ENCODE measurements around the gene RAP2A. TPM values are rescaled to one million over a fixed set of nuclear protein-coding genes. Genes with fewer than 3 reads are reported as not detected.

RAP2A gene
- total RNA-seq, 4 donors from 2014 or later: 10.6 to 16.0 (median 12.7) TPM

GRCh38 chr13:97430296-97430695, 3.7 kb upstream of the RAP2A start:
- Histone ChIP-seq H3K4me3 (no peak overlapping the region), H3K4me1 (peaks cover 9% of the 10 kb centered on the region), H3K27me3 (no peaks in the 10 kb centered on the region), H3K9me3 (no peaks in the 10 kb centered on the region), H3K27ac (no peak overlapping the region), H3K36me3 (no peaks in the 10 kb centered on the region)
- DNase-seq (ENCODE audit: low spot score in 2 of 2): no peak
- WGBS: 75% methylated on average over 4 of the region's 4 CpGs
- TF ChIP-seq CTCF (IDR thresholded peaks at IDR 0.05) (no peak), POLR2A (IDR thresholded peaks at IDR 0.05) (no peak), POLR2AphosphoS5 (IDR thresholded peaks at IDR 0.05) (no peak), EP300 (IDR thresholded peaks at IDR 0.05) (no peak)

DNA sequence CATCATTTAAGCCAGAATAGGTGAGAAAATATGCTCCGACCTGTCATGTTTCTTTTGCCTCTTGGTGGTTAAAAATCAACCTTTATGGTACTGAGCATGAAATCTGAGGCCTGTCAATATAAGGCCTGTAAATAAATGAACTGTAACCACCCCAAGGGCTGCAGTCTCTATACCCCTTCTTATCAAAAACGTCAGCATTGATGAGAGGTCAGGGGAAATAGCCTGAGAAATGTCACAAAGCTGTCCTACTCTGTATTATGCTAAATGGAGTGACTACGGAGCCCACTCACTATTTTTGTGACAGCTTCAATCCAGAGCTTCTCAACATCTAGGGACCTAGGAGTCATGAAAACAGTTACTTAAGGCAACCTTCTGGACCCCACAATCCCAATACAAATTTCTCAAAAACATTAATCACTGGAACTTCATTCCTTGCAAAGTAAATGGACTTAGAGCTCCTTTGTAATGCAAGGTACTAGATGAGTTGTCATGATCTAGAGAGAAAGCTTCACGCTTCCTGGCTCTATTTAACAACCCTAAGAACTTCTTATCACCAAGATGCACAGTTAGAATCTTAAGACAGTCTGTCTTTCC, 2.7 kb upstream of the RAP2A start:
- TF ChIP-seq POLR2AphosphoS5 (IDR thresholded peaks at IDR 0.05) (no peak), CTCF (IDR thresholded peaks at IDR 0.05) (no peak)
- no peak overlapping the region for H3K27ac ChIP-seq
- H3K36me3 ChIP-seq: no peaks in the 10 kb centered on the region
- 93% methylated on average over 4 of the region's 4 CpGs for WGBS
- no peak for DNase-seq (ENCODE audit: low spot score in 2 of 2)
- peaks cover 18% of the 10 kb centered on the region for H3K4me1 ChIP-seq
- H3K4me3 ChIP-seq: no peak overlapping the region
- no peaks in the 10 kb centered on the region for H3K9me3 ChIP-seq
- H3K27me3 ChIP-seq: no peaks in the 10 kb centered on the region

- H3K27ac ChIP-seq: peak overlapping the region; percentile 100
- H3K9me3 ChIP-seq: no peaks in the 10 kb centered on the region
- H3K27me3 ChIP-seq: no peaks in the 10 kb centered on the region
- TF ChIP-seq POLR2AphosphoS5 (IDR thresholded peaks at IDR 0.05) (no peak), EP300 (IDR thresholded peaks at IDR 0.05) (no peak), POLR2A (IDR thresholded peaks at IDR 0.05) (no peak), CTCF (IDR thresholded peaks at IDR 0.05) (no peak)
- peak overlapping the region; percentile 87 for H3K4me3 ChIP-seq
- 4% methylated on average over 19 of the region's 19 CpGs for WGBS
- DNase-seq (ENCODE audit: low spot score in 2 of 2): no peak
- peaks cover 28% of the 10 kb centered on the region for H3K4me1 ChIP-seq
- no peaks in the 10 kb centered on the region for H3K36me3 ChIP-seq
Observed at GRCh38 chr13:97432232-97432916, 1.6 kb upstream of the RAP2A start.

- Histone ChIP-seq H3K36me3 (no peaks in the 10 kb centered on the region), H3K9me3 (no peaks in the 10 kb centered on the region), H3K27ac (peak overlapping the region; percentile 100), H3K27me3 (no peaks in the 10 kb centered on the region), H3K4me1 (peaks cover 35% of the 10 kb centered on the region), H3K4me3 (peak overlapping the region; percentile 87)
- WGBS: under 1% methylated on average over 29 of the region's 50 CpGs
- DNase-seq (ENCODE audit: low spot score in 2 of 2): peak; percentile 99
- TF ChIP-seq CTCF (IDR thresholded peaks at IDR 0.05) (no peak), EP300 (IDR thresholded peaks at IDR 0.05) (no peak), POLR2AphosphoS5 (IDR thresholded peaks at IDR 0.05) (peak in 1 of 3 donors; percentile 69)
Observed at GRCh38 chr13:97432917-97433726, 847 bp upstream of the RAP2A start.

Measured in suprapubic skin (tissue), 4 donors.